ENCODE data around the gene SLC38A7.
"Not testable (repeated sequence)": the region's sequence is repeated elsewhere in the genome, so short reads cannot be mapped to it uniquely, and the experiment has no call there.

The SLC38A7 gene

DNA sequence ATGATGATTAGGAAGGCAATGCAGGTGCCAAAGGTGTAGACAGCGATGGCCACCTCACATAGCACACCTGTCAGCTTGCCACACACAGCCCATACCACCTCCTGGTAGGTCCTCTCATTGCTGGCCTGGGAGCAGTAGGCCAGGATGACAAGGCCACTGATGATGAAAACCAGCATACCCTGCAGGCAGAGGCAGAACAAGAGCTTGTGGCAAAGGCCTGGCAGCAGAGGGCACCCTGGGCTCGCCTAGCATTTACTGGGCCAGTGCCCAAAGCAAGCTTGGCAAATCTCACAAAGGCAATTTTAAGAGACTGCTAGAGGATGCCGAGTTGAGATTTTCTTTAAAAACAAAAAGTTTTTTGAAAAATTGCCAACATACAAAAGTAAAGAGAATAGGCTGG lies 5.9 kb downstream of the SLC38A7 start:
- DNase-seq (ENCODE audit: low read depth in 1 of 2, low spot score in 1 of 2), result no peak

DNA sequence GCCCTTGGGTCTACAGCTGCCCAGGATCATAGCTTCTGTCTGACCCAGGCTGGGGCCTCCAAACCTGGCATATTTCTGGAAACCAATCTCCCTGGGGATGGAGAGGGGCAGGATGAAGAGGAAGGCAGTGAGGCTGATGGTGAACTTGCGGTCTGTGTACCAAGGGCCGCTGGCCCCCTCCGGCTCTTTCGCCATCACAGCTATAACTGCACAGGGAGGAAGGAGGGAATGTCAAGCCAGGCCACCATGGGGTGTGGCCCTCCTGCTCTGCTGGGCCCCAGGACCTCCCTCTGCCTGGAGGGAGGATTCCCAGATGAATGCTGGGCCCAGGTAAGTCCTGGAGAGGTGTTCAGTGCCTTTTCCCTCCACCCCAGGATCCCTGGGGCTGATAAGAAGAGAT lies 6.3 kb downstream of the SLC38A7 start:
- no peak for DNase-seq (ENCODE audit: low read depth in 1 of 2, low spot score in 1 of 2)

DNA sequence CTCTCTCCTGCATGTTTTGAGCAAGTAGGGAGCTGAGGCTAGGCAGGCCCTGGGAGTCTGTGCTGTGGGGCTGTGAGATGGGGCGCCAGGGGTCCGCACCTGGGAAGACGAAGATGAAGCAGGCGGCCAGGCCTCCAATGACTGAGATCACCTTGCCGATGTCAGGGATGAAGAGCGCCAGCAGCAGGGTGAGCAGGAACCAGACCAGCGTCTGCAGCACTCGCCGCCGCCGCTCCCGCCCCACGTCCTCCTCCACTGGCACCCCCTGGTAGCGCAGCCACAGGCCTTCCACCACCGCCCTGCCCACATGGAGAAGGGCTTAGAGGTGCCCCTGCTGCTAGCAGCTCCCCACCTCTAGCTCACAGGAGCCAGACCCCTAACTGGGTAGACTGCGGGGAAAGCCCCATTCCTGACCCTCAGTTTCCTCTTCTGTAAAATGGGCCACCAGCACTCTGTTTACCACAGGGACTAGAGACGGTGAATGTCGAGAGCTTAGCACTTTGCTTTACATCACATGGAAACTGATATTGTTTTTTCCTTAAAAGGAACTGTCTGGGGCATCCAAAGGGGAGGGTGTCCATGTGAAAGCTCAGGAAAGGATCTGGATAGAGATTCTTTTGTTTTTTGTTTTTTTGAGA lies 13.5 kb downstream of the SLC38A7 start:
- DNase-seq (ENCODE audit: low read depth in 1 of 2, low spot score in 1 of 2), result no peak

DNA sequence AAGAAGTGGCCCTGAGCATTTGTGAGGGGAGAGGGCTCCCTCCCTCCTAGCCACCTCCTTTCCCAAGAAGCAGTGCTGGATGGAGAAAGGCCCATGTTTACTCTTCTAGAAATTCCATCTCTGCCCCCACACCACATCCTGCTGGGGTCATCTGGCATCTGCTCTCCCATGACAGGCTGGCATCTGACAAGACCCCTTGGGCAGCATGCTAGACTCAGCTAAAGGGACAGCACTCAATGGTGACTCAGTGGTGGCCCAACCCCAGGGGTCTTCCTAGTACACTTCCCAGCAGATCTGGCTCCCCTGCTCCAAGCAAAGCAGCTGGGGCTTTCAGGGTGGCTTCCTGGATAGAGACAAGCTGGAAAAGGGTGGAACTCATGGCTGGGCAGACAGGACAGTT lies 14.4 kb downstream of the SLC38A7 start:
- DNase-seq (ENCODE audit: low read depth in 1 of 2, low spot score in 1 of 2), result no peak

DNA sequence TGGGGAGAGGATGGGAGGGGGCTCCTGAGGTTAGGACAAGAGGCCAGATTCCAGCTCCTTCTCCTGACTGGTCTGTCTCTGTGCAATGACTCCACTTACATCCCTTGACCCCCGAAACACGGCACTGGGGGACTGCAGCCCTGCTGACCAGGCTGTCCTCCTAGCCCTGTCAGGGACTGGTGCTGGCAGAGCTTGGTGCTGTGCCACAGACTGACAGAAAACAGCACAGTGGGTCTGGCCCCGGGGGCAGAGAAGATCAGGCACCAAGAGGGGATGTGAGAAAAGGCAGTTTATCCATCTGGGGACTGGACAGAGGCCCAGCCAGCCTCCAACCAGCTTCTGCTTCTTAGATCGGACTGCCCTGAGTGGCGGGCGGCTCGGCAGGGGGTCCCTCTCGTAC lies 19.4 kb downstream of the SLC38A7 start:
- DNase-seq (ENCODE audit: low read depth in 1 of 2, low spot score in 1 of 2), result no peak

DNA sequence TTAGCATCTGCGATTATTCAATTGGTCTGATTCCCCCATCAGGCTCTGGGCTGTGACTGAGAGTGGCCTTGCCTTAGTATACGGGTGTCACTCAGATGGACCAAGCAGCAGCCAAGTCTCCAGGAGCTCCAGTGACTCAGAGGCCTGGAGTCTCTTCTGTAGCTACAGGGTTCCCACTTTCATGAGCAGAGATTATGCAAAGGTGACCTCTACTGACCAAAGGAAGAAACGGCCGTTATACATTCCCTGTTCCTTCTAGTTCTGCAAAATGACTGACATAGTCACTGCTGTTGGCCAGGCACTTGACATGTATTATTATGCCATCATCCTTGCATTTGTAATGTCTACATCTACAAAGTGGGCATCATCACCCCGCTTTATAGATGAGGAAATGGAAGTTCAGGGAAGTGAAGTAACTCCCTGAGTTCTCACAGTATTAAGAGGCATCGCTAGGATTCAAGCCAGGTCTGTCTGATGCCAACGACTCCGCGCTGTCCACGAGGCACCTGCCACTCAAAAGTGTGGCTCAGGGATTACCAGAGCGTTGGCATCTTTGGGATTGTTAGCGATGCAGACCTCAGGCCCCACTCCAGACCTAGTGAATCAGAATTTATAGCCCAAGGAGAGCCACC lies 23.3 kb downstream of the SLC38A7 start:
- DNase-seq (ENCODE audit: low read depth in 1 of 2, low spot score in 1 of 2), result no peak

DNA sequence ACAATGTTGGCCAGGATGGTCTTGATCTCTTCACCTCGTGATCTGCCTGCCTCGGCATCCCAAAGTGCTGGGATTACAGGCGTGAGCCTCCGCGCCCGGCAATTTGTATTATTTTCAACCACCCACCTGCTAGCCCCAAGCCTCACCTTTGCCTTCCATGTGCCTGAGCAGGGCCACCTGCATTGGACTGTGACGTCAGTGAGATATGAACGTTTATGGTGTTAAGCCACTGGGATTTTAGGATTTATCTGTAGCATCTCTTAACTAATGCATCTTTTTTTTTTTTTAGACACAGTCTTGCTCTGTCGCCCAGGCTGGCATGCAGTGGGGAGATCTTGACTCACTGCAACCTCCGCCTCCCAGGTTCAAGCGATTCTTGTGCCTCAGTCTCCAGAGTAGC lies 24.7 kb downstream of the SLC38A7 start:
- not testable (repeated sequence) for DNase-seq (ENCODE audit: low read depth in 1 of 2, low spot score in 1 of 2)

DNA sequence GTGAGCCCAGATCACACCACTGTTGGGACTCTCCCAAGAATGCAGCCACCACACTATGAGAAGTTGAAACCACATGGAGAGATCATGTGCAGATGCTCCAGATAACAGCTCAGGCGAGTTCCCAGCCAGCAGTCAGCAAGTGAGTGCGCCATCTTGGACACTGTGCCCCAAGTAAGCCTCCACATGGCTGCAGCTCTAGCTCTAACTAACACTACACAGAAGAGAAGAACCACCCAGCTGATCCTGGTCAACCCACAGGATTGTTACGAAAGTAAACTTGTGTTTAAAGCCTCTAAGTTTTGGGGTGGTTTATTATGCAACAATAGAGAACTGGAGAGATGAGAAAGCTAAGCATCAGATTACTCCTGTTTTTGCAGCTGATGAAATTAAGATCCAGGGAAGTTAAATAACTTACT lies 25.8 kb downstream of the SLC38A7 start:
- DNase-seq (ENCODE audit: low read depth in 1 of 2, low spot score in 1 of 2), result no peak

DNA sequence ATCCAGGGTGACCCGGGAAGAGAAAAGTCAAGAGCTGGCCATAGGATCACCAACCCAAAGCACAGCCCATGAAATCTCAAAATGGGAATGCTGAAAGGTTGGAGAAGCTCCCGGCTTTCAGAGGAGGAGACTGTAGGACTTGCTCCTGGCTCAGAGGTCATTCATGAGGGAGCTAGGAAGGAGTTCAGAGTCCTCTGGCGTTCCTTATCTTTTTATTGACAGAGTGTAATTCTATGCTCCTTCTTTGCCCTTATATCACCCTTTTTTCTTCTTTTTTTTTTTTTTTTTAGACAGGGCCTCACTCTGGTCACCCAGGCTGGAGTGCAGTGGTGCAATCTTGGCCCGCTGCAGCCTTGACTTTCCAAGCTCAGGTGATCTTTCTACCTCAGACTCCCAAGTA lies 27.7 kb downstream of the SLC38A7 start:
- DNase-seq (ENCODE audit: low read depth in 1 of 2, low spot score in 1 of 2), result no peak

DNA sequence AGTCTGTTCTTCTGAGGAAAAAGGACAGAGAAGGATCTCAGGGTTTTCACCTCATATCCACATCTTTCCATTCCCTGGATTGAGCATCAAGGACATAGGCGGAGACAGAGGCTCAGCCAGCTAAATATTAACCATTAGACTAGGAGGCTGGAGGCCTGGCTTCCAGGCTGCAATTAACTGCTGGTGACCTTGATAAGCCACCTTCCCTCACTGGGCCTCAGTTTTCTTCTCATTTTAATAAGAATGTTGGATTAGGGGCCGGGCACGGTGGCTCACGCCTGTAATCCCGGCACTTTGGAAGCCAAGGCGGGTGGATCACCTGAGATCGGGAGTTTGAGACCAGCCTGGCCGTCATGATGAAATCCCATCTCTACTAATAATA lies 29.4 kb downstream of the SLC38A7 start:
- no peak for DNase-seq (ENCODE audit: low read depth in 1 of 2, low spot score in 1 of 2)

DNA sequence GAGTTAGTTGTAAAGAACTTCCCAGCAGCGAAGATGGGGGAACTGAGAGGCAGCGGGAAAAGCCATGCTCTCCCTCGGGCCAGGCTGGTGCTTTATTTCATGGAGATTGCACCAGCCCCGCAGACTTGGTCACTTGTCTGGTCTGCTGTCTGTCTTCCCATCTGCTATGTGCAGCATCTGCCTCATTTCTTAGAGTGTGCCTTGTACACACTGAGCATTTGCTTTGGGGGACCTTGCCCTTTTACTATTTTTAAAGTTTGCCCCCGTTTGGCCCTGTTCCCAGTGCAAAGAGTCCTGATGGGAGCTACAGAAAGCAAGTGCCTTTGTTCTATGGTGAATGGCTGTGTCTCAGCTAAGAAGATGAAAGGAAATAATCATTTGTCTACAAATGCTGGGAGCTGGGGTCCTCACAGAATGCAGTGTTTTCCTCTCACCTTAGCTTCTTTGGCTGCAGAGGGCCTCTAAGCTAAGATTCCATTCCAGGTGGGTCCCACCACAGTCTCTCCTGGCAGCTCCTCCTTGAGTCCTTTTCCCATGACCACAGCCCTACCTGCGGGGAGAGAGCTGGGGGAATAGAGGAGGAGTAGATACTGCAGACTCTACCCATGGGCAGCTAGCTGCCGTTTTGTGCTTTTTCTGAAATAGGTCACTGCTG lies 29.9 kb downstream of the SLC38A7 start:
- no peak for DNase-seq (ENCODE audit: low read depth in 1 of 2, low spot score in 1 of 2)

DNA sequence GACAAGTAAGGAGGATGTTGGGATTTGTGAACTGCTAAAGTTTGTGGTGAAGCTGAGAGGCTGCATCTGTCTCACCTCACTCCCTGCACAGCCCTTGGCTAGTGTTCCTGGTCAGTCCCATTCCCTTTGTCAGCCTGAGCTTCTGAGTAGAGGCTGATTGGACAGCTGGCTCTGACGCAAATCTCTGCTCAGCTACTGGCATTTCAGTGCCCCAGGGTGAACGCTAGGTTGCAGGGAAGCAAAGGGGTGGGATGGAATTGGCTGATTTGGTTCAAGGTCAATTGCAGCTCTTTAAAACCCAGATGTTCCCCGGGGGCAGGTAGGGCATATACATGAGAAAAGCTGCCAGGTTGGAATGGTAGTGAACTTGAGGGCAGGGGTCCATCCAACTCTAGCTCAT lies 31.8 kb downstream of the SLC38A7 start:
- no peak for DNase-seq (ENCODE audit: low read depth in 1 of 2, low spot score in 1 of 2)

DNA sequence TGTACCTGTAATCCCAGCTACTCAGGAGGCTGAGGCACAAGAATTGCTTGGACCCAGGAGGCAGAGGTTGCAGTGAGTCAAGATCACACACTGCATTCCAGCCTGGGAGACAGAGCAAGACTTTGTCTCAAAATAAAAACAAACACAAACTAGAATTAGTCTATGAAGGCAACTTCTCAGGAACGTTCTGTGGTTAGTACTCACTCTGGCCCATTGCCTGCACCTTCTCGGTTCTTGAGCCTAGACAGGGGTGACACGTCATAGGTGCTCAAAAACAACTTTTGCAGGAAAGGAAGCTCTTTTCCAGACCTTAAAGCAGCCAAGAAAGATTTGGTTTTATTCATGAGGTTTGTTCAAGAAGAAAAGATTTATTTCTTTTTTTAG lies 32.6 kb downstream of the SLC38A7 start:
- no peak for DNase-seq (ENCODE audit: low read depth in 1 of 2, low spot score in 1 of 2)

DNA sequence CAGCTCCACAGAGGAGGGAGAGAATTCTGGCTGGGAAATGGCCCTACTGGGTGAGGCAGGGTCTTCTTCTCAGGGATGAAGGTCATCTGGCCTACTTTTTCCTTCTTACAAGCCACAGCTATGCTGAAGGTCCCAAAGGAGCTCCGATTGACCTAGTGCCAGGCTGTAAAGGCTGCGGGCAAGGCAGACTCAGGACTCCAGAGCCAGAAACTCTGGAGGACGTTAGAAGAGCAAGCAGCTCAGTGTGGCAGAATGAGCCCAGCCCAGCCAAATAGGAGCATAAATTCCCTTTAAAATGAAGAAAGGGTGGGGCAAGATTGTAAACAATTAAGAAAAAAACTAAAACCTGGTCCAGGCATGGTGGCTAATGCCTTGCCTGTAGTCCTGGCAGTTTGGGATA lies 34.9 kb downstream of the SLC38A7 start:
- DNase-seq (ENCODE audit: low read depth in 1 of 2, low spot score in 1 of 2), result no peak

DNA sequence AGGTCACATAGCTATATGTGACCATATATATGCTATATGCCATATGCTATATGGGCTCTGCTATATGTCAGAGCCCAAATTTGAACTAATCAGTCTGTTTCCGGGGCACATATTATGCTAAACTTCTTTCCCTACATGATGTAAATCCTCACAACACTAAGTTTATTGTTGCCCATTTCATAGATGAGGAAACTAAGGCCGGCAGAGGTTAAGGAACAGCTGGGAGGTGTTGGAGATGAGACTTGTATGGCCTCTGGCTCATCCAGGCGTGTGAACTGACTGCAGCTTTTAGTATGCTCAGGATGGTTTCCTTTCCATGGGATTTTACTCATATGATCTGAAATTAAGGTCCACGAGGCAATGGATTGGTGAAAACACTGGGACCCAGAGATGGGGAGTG lies 37.5 kb downstream of the SLC38A7 start:
- no peak for DNase-seq (ENCODE audit: low read depth in 1 of 2, low spot score in 1 of 2)

DNA sequence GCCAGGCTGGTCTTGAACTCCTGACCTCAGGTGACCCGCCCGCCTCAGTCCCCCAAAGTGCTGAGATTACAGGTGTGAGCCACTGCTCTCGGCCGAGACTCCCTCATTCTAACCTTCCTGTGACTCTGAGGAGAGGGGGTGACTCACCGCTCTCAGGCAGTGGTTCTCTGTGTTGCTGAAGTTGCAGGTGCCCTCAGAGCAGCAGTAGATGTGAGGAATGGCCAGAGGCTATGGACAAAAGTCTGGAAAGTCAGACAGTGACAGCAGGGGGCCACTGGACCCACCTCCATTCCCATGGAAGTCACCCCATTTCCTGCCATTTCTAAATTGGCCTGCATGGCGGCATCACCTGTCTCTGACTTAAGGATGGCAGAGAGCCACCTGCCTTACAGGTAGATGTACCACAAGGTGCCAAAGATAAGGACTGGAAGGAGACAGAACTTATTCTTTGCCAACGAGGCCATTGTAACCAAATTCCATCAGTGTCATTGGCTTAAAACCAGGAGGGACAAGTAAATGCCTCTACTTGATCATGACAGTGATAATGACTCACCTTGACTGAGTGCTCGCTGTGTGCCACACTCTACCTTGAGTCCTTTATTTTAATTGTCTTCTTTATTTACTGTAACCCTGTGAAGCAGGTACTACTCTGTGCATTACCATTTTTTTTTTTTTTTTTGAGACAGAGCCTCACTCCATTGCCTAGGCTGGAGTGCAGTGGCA lies 39.6 kb downstream of the SLC38A7 start:
- no peak for DNase-seq (ENCODE audit: low read depth in 1 of 2, low spot score in 1 of 2)

DNA sequence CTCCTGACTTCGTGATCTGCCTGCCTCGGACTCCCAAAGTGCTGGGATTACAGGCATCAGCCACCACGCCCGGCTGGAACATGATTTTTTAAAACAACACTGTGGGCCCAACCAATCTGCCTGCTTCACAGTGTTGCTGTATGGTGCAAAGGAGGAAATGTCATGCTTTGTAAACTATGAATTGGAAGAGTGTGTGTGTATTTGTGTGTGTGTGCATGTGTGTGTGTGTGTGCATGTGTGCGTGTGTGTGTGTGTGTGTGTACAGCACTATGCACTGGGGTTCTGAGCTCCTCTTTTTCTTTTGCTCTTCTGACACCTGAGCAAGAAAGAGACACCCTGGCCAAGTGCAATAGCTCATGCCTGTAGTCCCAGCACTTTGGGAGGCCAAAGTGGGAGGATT lies 40.5 kb downstream of the SLC38A7 start:
- no peak for DNase-seq (ENCODE audit: low read depth in 1 of 2, low spot score in 1 of 2)

DNA sequence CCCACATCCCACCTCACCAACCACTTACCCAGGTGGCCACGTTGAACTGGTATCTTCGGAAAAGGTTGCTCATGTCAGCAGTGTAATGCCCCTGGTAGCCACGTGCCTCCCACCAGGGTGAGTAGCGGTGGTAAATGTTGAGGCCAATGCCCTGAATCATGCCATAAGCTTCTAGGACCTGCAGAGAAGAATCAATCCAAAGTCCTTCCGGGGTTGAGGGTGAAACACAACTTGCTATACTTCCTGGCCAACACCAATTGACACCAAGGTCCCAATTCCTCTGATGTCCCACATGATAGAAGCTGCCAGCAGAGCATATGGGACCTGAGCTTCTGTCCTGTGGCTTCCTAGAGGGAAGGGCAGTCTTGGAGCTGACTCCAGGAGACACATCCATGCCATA lies 43.6 kb downstream of the SLC38A7 start:
- DNase-seq (ENCODE audit: low read depth in 1 of 2, low spot score in 1 of 2), result no peak

DNA sequence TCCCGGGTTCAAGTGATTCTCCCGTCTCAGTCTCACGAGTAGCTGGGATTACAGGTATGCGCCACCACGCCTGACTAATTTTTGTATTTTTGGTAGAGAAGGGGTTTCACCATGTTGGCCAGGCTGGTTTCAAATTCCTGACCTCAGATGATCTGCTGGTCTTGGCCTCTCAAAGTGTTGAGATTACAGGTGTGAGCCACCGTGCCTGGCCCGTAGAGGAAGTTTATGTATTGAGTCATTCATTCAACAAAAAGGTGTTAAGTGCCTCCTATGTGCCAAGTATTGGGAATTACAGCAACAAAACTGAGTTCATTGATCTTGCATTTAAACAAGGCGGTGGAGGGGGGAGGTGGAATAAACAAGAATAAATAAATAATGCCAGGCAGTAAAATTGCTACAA lies 44.7 kb downstream of the SLC38A7 start:
- no peak for DNase-seq (ENCODE audit: low read depth in 1 of 2, low spot score in 1 of 2)

DNA sequence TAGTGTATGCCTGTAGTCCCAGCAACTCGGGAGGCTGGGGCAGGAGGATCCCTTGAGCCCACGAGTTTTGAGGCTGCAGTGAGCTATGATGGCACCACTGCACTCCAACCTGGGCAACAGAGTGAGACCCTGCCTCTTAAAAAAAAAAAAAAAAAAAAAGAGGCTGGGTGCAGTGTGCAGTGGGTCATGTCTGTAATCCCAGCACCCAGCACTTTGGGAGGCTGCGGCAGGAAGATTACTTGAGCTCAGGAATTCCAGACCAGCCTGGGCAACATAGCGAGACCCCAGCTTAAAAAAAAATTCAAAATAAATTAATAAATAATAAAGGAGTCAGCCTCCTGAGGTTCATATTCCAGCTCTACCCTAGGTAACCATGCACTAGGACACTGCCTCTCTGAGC lies 45.3 kb downstream of the SLC38A7 start:
- DNase-seq (ENCODE audit: low read depth in 1 of 2, low spot score in 1 of 2), result no peak

DNA sequence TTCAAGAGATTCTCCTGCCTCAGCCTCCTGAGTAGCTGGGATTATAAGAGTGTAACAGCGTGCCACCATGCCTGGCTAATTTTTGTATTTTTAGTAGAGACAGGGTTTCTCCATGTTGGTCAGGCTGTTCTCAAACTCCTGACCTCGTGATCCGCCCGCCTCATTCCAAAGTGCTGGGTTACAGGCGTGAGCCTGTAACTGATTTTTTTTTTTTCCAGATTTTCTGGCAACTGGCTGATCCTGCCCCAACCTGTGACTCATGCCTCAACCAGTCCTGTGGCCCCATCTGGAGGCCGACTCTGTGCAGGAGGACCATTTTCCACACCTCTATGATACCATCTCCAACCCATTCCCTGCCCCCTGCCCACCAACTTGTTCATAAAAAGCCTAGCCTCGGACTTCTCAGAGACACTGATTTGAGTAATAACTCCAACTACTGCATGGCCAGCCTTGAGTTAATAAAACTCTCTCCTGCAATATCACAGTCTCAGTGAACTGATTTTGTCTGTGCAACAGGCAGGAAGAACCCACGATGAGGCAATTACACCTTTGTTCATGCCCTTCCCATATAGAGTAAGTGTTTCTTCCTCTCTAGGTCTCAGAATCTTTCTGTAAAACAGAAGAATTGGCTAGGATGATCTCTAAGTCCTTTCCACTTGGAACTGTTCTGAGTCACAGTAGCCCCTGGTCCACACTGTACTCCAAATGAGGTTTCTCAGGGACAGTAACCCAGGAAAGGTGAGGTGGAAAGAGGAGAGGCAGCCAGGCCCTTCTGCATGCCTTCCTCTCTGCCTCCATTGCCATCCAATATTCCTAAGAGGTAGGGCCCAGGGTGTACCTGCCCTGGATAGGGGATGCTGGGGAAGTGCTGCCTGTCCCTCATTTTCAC lies 46.2 kb downstream of the SLC38A7 start:
- DNase-seq (ENCODE audit: low read depth in 1 of 2, low spot score in 1 of 2), result no peak
